ENCODE results near the gene KIF3C.
A peak's percentile ranks its signal among the peaks of the same experiment; 100 is the strongest.
"Not testable (repeated sequence)": the region's sequence is repeated elsewhere in the genome, so short reads cannot be mapped to it uniquely, and the experiment has no call there.

Gene KIF3C

DNA sequence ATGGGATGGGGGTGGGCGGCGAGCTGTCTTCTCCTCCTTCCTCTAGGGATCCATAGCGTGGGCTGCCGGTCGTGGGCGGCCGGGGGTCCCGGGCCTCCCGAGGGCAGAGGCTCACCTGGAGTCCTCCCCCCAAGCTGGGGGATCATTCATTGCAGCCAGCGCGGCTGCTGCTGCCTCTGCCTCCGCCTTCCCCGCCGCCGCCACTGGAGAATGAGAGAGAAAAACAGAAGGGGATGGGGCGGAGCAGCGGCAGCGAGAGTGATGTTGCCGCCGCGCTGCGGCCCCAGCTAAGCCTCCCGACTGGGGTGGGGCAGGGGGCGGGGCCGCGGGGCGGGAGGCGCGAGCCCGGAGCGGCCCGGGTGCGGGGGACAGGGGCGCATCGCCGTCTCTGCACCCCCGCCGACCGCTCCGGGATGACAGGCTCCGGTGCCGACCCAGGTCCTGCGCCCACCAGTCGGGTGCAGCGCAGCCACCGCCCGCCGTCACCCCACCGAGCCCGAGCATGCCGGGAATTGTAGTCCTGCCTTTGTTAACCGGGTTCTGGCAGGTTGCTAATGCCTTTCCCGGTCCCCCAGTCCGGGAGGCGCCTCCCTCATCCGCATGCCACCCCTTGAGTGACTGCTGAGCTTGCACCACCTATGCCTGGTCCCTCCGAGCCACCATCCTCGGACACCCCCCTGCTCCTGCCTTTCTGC lies at the start of gene KIF3C:
Gene KIF3C, minus strand, starts transcription at position 225 of the 695 bp plus-strand sequence. CDS start 580 bp downstream, outside the sequence.
- DNase-seq (ENCODE audit: low spot score): peak; percentile 58

DNA sequence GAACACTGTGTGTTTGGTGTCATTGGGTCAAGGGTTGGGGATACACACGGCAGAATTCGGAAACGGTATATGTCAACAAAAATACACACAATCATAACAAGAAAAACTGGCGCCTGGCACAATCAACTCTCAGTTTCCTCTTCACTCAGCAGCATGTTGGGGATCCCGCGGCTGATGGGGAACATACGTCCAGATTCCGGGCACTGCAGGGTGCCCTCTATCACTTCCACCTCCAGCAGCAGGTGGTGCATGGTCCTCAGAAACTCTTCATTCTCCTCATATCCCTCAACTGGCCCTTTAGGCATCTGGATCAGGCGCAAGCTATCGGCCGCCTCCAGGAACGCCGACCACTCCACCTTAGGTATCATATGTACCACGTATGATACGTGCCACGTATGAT lies 45.8 kb upstream of the KIF3C start:
- not testable (repeated sequence) for DNase-seq (ENCODE audit: low spot score)

DNA sequence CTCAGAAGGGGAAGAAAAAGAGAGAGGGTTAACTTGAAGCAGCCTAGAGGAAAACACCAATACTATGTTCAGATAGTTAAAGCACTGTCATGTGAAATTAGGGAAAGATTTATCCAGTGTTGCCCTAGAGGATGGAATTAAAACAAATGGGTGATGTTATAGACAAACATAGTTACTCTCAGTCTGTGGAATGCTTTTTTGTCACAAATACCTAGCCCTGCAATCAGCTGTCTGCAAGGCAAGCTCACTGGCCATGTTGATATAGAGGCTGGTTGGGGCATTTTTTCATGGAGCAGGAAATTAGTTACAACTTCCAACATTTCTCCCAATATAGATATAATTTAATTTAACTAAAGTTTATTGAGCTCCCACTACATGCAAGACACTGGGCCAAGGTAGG lies 43.2 kb upstream of the KIF3C start:
- no peak for DNase-seq (ENCODE audit: low spot score)

DNA sequence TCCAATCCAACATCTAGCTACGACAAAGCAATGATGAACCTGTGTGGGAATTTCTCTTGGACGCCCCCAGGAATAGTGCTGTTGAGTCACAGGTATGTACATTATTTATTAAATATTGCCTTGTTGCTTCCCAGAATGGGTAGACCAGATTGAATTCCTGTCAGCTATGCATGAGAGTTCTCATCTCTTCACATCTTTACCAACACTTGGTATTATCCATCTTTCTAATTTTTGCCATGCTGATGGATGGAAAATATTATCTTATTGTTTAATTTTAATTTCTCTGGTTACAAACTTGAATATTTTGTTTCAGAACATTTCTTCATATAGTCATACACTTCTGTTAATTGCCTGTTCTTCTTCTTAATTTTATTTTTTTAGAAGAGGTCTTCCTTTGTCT lies 42.0 kb upstream of the KIF3C start:
- DNase-seq (ENCODE audit: low spot score): no peak

DNA sequence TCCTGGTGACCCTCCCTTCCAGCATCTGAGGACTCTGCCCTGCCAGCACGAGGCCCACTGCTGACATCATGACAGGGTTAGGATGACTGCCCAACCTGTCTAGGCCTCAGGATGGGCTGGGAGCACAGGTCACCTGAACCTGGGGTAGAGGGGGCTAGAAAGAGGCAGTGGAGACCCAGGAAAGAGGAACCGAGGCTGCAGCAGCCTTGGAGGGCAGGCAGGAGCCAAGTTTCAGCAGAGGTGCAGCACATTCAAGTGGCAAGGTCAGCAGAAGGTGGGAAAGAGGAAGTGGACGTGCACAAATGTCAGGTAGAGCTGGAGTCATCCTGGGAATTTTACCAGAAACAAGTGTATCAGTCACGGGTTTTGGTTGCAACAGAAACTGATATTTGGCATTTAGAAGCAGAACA lies 37.9 kb upstream of the KIF3C start:
- DNase-seq (ENCODE audit: low spot score): no peak

DNA sequence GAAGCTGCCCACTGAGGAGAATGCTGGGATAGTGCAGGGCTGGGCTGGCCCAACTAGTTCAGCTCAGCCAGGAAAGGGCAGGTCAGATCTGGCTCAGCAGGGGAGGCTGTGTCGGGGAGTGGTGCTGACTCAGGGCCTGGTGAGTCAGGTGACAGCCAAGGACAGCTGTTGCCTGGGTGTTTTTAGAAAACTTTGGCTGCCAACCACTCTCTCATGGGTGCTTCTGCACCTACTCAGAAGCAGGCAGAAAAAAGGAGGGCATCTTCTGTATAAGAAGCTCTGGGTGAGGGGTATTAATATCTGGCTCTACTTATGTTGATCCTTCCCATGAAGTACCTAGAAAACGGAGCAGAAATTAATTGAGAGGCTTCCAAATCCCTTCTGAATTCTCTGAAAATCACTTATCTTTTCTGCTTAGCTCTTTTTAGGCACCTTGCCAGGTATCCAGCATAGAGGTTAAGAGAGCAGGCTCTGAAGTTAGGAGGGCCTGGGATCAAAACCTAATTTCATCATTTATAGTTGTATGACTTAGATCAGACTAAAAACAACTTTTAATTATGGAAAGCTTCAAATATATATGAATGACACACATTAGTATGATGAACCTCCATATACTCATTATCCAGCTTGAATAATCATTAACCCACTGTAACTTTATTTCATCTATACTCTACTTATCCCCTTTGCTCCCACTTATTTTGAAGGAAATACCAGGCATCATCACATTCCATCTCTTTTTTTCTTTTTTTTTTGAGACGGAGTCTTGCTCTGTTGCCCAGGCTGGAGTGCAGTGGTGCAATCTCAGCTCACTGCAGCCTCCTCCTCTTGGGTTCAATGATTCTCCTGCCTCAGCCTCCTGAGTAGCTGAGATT lies 36.1 kb upstream of the KIF3C start:
- no peak for DNase-seq (ENCODE audit: low spot score)

DNA sequence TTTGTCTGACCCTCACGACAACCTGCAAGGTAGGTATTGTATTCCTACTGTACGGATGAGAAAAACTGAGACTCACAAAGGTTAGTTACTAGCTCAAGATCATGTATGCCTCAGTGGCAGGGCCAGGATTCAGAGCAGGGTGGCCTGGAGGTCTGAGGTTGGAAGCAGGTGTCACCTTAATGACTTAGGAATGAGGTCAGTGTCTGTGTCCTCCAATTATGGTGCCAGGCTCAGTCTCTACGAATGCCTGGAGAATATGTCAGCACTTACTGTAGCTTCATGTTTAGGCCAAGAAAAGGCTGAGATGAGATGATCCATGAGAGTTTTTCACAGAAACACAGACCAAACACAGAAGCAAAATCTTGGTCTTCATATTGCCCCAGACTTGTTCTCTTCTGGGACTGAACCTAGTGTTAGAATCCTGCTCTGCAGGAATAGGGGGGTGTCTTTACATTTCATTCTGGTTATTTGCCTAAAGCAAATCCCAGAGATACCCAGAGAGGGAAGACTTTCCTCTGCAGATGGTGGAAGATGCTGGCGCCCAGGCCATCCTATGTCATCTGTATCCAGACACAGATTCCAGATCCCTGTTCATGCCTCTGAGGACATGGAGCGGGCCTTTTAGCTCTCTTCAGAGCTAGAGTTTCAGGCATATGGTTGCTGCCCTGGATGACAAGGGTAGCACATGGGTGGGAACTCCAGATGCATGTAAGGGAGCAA lies 35.3 kb upstream of the KIF3C start:
- DNase-seq (ENCODE audit: low spot score): no peak

DNA sequence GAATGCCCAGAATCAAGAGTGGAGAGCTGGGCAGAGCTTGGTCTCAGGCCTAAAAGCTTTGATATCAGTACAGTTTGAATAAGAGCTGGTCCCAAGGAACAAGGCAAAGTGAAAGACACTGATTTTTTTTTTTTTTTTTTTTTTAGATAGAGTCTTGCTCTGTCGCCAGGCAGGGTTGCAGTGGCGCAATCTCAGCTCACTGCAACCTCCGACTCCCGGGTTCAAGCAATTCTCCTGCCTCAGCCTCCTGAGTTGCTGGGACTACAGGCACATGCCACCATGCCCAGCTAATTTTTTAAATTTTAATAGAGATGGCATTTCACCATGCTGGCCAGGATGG lies 34.4 kb upstream of the KIF3C start:
- not testable (repeated sequence) for DNase-seq (ENCODE audit: low spot score)

DNA sequence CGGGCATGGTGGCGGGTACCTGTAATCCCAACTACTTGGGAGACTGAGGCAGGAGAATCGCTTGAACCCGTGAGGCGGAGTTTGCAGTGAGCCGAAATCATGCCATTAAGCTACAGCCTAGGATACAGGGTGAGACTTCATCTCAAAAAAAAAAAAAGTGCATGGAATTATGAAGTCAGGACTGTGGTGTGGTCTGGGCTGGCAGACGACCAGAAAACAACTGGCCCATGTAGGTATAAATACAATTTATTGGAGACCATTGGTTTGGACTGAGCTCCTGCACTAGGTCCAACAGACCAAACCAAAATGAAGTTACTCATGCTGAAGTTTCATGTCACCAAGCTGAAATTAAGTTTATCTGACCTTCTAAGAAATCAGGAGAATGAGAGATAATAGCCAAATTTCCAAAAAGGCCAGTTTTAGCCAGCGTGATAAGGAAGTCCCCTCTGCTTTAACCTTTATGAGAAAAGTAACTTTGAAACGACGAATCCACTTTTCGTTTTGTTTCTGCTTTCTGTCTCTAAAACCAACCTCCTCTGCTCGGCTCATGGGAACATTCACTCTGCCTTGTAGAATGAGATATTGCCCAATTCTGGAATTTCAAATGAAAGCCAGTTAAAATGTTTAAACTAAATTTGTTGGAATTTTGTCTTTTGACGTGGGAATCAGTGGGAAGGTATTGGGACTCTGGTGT lies 33.9 kb upstream of the KIF3C start:
- no peak for DNase-seq (ENCODE audit: low spot score)

DNA sequence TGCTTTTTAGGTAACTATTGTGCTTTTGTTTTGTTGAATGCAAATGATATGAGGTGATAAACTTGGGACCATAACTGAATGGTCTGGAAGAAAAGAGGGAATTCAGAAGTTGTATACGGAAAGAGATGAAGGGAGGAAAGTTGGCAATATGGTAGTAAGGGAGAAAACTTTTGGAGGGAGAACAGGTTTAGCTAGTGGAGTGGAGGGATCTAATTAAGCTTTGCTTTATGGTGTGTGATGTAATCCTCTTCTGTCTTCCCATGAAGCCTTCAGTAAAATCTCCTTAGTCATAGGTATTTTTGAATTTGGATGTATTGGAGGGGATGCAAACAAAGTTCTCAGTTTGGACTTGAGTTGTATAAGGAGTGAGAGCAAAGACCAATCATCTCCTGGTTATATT lies 31.4 kb upstream of the KIF3C start:
- DNase-seq (ENCODE audit: low spot score): no peak

DNA sequence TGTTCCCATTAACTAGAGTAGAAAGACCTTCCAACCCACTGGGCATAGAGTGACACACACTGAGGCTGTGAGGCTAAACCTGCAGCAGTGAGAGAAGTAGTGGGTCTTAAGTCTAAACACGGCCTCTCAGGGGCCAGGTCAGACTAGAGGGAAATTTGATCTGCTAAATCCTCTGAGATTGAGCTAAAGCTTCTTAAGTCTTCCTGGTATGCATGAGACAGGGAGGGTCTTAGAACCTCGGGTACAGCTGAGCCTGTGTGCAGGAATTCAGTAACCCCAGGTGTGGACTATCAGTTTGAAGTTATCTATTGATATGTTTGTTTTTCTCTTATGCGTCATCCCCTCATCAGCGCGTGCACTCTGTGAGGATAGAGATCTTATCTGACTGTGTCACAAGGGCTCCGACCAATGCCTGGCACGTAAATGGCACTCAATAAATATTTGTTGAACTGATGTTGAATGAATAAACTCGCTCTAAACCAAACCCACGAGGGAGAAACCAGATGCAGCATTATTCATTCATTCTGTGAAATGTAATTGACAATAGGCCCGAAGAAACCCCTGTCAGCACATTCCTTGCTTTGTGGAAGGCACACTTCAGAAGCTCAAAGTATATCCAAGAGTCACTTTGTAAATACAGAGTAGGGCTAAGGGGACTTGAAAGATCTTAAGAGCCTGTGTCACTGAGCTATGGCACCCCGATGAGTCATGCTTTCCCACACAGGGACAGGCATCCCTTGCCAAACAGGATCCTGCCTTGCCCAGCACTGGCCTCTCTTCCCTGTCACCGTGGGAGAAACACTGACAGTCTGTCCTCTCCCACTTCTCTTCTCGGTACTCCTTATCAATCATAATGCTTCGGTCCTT lies 29.9 kb upstream of the KIF3C start:
- no peak for DNase-seq (ENCODE audit: low spot score)

DNA sequence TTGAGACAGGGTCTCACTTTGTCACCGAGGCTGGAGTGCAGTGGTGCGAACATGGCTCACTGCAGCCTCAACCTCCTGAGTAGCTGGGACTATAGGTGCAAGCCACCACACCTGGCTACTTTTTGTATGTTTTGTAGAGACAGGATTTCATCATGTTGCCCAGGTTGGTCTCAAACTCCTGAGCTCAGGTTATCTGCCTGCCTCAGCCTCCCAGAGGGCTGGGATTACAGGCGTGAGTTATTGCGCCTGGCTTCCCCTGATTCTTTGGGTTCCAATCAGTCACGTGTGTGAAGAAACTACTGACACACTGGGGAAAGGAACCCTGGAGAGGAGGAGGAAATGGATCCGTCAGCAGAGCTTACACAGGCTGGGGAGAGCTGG lies 29.3 kb upstream of the KIF3C start:
- DNase-seq (ENCODE audit: low spot score): no peak

DNA sequence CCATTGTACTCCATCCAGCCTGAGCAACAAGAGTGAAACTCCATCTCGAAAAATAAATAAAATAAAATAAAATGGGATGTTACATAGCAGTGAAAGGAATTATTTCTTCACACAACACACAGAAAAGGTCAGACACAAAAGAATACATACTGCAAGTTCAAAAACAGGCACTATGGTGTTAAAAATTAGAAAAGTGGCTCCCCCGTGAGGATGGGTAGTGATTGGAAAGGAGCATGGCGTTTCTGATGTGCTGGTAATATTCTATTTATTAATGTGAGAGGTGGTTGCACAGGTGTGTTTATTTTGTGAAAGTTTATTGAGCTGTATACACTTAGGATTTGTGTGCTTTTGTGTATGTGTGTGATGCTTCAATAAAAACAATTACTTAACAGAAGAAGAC lies 28.6 kb upstream of the KIF3C start:
- DNase-seq (ENCODE audit: low spot score): no peak

DNA sequence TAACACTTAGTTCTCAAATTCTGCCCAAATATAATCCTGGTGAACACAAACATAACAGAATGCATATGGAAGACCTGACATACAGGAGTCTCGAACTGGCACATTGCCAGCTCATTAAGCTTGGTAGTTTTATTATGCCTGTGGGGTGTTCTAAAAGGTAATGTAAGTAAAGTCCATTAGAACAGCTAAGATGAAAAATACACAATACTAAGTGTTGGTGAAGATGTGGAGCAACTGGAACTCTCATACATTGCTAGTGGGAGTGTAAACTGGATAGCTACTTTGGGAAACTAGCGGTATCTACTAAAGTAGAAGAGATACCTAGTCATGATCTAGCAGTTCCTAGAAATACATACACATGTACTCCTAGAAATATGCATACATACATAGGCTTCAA lies 27.3 kb upstream of the KIF3C start:
- no peak for DNase-seq (ENCODE audit: low spot score)

DNA sequence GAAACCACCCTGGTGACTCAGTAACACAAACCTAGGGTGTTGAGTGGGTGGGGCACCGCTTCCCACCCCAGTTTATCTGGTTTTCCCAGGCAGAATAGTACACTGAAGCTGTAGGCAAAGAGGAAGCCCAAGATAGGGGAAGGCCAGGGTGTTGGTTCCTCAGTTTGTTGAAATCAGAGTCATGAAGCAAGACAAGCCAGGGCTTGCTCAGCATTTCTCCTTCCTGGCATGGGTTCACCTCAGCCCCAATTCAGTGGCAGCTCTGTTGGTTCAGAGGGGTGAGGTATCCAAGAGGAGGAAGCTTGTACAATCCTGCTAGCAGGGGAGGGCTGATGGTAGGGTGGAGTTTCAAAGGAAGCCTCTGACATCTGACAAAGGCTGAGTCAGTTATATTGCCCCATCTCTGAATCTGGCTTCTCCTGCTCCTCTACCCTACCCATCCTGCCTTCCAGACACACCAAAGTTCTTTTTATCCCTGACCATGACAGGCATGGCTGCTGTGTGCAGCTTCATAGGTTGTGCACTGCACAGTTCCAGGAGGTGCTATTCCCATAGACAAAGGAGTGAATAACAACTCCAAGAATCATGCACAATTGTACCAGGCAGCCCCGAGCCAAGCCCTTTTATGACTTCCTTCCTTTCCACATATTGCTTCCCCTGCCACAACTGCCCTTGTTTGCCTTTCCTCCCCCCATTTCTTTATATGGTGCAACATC lies 26.7 kb upstream of the KIF3C start:
- DNase-seq (ENCODE audit: low spot score): peak; percentile 2

DNA sequence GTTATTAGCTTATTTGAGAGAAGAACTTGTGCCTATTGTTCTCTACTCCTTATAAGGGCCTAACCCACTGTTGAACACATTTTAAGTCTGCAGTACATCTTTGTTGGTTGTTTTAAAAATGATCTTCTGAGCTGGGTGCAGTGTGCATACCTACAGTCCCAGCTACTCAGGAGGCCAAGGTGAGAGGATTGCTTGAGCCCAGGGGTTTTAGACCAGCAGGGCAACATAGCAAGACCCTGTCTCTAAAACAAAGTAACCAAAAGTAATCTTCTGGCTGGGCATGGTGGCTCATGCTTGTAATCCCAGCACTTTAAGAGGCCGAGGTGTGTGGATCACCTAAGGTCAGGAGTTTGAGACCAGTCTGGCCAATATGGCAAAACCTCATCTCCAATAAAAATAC lies 25.8 kb upstream of the KIF3C start:
- DNase-seq (ENCODE audit: low spot score): no peak

DNA sequence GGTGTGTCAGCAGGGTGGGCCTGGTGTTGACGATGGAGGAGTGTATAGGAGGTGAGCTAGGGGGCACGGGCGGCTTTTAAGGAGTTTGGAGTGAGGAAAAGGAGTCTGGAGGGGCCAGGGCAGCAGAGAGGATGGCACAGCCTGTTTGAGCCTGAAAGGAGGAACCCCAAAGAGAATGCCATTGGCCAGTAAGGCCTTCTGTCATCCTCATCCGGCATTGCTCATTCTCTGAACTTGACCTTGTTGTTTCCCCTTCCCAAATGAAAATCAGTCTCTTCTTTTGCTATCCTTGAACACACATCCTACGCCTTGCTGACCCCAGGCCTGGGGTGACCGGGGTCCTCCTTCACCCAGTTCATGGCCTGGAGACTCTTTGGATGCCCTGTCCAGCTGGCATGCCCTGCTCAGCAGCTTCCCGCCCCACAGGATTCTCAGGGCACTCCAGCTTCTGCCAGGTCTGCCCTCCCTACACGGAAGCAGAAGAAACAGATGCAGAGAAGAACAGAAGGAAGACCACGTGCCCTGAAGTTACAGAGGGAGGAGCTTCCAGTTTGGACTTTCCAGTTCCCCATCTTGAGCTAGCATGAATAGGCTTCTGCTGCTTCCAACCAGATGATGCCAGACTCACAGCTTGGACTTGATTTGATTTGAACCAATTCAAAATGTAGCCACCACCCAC lies 20.5 kb upstream of the KIF3C start:
- DNase-seq (ENCODE audit: low spot score): no peak

DNA sequence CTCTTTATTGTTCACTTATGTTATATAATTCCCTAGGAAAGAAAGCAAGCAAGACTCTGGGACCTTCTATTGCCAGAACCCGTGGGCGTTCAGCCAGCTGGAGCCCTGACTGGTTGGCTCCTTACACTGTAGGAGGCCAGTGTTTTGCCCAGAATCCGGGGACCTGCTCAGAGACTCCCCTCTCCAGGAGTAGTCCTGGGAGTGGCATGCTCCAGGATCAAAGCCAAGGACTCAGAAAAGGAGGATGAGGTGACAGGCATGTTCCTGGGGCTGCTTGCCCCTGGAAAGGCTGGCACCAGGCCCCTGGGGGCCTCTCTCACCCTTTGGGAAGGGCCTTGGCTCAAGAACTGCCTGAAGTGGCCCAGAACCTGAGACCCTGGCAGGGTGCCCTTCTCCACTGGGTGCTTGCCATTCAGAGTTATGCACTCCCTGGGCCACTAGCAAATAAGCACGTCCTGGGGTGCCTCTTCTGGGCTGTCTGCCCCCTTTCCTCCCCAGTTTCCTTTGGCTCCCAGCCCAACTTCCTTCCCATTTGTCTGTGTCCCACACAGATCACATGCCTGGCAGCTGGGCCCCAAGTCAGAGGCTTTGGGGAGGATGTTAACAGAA lies 19.6 kb upstream of the KIF3C start:
- DNase-seq (ENCODE audit: low spot score): no peak

DNA sequence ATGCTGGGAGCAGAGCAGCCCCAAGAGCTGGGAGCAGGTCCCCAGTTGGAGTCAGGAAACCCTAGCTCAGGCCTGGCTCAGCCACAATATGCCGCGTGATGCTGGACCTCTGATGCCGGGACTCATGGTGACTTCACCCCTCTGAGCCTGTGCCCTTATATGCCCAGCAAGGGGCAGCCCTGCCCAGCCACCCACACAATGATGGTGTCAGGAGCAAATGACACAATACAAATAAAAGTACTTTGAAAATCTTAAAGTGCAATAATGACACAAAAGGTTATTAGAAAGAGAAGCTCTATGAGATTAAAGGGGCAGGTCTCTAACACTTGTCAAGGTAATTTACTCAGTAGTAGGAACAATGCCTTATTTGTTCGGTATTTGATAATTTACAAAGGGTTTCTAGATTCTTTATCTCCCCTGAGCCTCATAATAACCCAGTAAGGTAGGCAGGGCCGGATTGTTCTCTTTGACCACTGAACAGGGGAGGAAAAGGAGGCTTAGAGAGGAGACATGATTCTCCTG lies 18.3 kb upstream of the KIF3C start:
- DNase-seq (ENCODE audit: low spot score): no peak

Data from CD4-positive, alpha-beta T cell treated with Interleukin-6 at 100 ng/mL for 8 hours (primary cell).